HG03378 (cell line): ENCODE data around the gene SERTAD4.

Experiments
- ATAC-seq: cut with Tn5 transposase; IDR thresholded peaks from one replicate; pipeline ENCODE4 v1.9.1; 2021; ENCODE audit warnings: mild to moderate bottlenecking, moderate library complexity; ENCODE audit not compliant: unreplicated experiment

Gene SERTAD4

GRCh38 chr1:210231846-210232510, 618 bp upstream of the SERTAD4 start:
- ATAC-seq, result no peak

GRCh38 chr1:210233216-210233494, 559 bp downstream of the SERTAD4 start:
- ATAC-seq, result no peak

- ATAC-seq, result no peak
Measured at GRCh38 chr1:210233495-210234328, 1.1 kb downstream of the SERTAD4 start.

- no peak for ATAC-seq
Measured at GRCh38 chr1:210234329-210234757, 1.7 kb downstream of the SERTAD4 start.

- ATAC-seq, result no peak
Measured at GRCh38 chr1:210235363-210236053, 2.9 kb downstream of the SERTAD4 start.

- no peak for ATAC-seq
Measured at GRCh38 chr1:210236386-210236839, 3.8 kb downstream of the SERTAD4 start.

- ATAC-seq, result no peak
Measured at GRCh38 chr1:210236840-210237409, 4.3 kb downstream of the SERTAD4 start.

- ATAC-seq, result no peak
Measured at GRCh38 chr1:210237479-210237878, 4.9 kb downstream of the SERTAD4 start.

- ATAC-seq, result no peak
Measured at GRCh38 chr1:210237981-210238380, 5.4 kb downstream of the SERTAD4 start.

GRCh38 chr1:210239349-210240111, 6.9 kb downstream of the SERTAD4 start:
- no peak for ATAC-seq

GRCh38 chr1:210241121-210241520, 8.5 kb downstream of the SERTAD4 start:
- no peak for ATAC-seq

- no peak for ATAC-seq
Measured at GRCh38 chr1:210244746-210245367, 12.3 kb downstream of the SERTAD4 start.

- ATAC-seq, result no peak
Measured at GRCh38 chr1:210246447-210246846, 13.9 kb downstream of the SERTAD4 start.

GRCh38 chr1:210248341-210248740, 15.7 kb downstream of the SERTAD4 start:
- no peak for ATAC-seq

- no peak for ATAC-seq
Measured at GRCh38 chr1:210250665-210250997, 18.0 kb downstream of the SERTAD4 start.

GRCh38 chr1:210250998-210251679, 18.5 kb downstream of the SERTAD4 start:
- no peak for ATAC-seq

GRCh38 chr1:210251680-210252490, 19.3 kb downstream of the SERTAD4 start:
- ATAC-seq, result no peak

- ATAC-seq, result no peak
Measured at GRCh38 chr1:210252621-210253051, 20.0 kb downstream of the SERTAD4 start.

- ATAC-seq, result no peak
Measured at GRCh38 chr1:210254298-210254697, 21.7 kb downstream of the SERTAD4 start.
